ENCODE data around the gene NOS1AP. TPM values are rescaled to one million over a fixed set of nuclear protein-coding genes. Genes with fewer than 3 reads are reported as not detected.

NOS1AP gene
- total RNA-seq, 1 donor: 0.18 TPM

DNA sequence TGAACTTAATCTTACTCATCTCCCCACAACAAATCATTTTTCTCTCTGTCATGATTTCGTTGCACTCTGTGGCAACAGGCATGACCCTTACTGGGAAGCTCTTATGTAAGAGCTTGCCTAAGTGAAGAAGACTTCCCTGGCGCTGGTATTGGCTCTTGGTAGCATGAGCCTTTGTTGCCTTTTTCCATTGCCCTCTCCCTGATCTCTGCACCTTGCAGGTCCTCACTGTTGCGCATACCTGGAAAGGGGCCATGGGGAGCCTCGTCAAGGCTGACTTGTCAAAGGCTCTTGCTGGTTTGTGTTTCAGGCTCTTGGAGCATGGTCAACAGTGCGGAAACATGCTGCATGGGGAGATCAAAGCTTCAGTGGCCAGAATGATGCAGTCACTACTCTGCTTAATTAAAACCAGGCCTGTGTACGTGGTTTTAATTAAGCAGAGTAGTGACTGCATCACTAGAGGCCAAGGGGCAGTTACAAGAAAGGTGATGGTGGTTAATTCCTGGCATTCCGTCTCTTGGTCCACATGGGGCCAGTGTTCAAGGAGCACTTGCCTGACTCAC, 165.8 kb downstream of the NOS1AP start:
- DNase-seq (ENCODE audit: low read depth): no peak
- no peak overlapping the region for H3K4me3 ChIP-seq (ENCODE audit: low read depth, low read length)
- TF ChIP-seq, protein P1, sequence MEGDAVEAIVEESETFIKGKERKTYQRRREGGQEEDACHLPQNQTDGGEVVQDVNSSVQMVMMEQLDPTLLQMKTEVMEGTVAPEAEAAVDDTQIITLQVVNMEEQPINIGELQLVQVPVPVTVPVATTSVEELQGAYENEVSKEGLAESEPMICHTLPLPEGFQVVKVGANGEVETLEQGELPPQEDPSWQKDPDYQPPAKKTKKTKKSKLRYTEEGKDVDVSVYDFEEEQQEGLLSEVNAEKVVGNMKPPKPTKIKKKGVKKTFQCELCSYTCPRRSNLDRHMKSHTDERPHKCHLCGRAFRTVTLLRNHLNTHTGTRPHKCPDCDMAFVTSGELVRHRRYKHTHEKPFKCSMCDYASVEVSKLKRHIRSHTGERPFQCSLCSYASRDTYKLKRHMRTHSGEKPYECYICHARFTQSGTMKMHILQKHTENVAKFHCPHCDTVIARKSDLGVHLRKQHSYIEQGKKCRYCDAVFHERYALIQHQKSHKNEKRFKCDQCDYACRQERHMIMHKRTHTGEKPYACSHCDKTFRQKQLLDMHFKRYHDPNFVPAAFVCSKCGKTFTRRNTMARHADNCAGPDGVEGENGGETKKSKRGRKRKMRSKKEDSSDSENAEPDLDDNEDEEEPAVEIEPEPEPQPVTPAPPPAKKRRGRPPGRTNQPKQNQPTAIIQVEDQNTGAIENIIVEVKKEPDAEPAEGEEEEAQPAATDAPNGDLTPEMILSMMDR (IDR thresholded peaks at IDR 0.05; ENCODE audit: insufficient read depth, low read length): no peak

DNA sequence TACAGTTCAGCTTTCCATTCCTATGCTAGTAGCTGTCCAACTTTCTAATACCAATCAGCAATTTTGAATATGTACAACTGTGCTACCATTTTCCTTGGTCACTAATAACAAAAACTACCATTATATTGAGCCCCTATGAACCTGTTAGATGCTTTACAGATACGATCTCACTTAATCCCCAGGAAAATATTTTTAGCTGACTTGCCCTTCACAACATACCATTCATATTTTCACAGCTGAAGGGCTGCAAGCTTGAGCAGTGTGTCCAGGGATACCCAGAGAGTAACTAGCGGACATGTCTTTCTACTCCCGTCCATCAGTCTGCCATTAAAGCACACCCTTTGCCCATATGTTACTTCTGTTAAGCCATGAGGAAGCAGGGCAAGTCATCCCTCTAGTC, 166.7 kb downstream of the NOS1AP start:
- TF ChIP-seq, protein P1 (IDR thresholded peaks at IDR 0.05; ENCODE audit: insufficient read depth, low read length): no peak
- no peak for DNase-seq (ENCODE audit: low read depth)
- H3K4me3 ChIP-seq (ENCODE audit: low read depth, low read length): no peak overlapping the region

DNA sequence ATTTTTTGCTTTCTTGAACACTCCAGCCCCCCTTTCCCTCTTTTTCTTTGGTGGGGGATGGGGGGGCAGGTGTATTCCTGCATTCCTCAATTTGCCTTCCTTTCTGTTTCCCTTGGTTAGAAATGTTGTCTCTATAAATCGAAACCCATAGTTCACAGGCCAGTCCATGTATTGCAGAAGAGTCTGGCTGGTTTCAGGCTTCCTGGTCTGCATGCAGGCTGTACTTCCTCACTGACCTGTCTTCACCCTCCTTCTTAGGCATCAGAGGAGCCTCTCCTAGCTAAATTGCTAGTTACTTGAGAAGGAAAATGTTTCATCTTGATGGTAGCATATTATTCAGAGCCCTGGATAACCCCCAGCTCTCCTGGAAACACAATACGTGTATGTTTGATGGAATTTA, 167.1 kb downstream of the NOS1AP start:
- TF ChIP-seq, protein P1 (IDR thresholded peaks at IDR 0.05; ENCODE audit: insufficient read depth, low read length): no peak
- DNase-seq (ENCODE audit: low read depth): no peak
- no peak overlapping the region for H3K4me3 ChIP-seq (ENCODE audit: low read depth, low read length)

DNA sequence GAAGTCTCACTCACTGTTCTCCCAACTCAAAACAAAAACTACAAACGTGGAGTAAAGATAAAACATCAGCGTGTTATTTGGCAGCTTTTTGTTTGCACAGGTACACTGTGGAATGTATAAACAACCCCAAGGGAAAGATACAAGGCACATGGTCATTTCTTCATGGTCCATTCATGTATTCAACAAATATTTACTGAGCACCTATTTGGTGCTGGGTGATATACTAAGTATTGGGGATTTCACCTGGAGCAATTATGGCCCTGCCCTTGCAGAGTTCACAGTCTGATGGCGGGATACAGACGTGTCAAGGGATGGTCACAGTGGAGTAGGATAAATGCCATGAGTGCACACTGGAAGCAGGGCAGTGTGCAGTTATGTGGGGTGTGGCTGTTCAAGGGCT, 171.1 kb downstream of the NOS1AP start:
- no peak overlapping the region for H3K4me3 ChIP-seq (ENCODE audit: low read depth, low read length)
- TF ChIP-seq, protein P1 (IDR thresholded peaks at IDR 0.05; ENCODE audit: insufficient read depth, low read length): no peak
- no peak for DNase-seq (ENCODE audit: low read depth)

DNA sequence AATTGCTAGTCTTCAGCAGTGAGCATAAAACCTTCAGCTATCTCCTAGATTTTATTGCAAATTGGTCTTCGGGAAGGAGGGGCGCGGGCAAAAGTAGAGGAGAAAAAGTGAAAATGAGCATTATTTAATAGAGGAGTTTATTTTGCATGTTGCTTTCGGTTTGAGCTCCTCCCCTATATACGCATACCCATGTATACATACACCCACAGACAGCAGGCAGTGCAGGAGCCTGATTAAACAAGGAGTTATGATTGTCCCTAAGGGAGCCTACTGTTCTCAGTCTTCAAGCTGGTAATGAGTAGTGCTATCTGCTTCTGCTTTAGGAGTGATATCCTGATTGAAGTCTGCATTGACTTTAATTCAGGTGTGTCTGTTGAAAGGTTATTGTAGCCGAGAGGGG, 173.3 kb downstream of the NOS1AP start:
- H3K4me3 ChIP-seq (ENCODE audit: low read depth, low read length): no peak overlapping the region
- TF ChIP-seq, protein P1 (IDR thresholded peaks at IDR 0.05; ENCODE audit: insufficient read depth, low read length): no peak
- DNase-seq (ENCODE audit: low read depth): no peak

DNA sequence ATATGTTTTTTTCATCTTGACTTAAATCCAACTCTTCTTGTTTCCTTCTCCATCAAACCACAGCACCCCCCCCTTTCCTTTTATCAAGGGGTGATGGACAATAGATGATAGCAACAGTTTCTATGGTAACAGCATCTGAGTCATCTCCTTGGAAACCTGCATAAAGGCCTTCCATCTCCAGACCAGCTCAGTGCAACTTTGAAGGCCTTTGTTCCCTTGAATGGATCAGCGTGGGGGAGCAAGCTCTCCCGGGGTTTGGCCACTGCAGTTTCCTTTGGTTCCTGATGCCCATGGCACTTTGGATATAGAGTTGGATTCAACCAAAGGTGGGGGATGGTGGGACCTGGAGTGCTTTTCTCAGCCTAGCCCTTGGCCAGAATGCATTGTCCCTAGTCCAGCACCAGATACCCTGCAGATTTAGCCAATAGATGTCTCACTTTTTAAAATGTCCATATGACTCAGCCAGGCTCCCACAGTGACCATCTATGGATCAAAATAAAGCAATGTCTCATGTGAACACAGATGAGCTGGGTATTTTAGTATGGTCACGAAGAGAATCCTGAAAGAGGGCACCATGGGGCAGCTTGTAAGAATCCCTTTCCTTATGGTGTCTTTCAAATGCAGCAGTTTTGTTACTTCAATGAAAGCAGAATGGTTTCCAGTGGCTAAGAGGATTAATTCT, 179.5 kb downstream of the NOS1AP start:
- DNase-seq (ENCODE audit: low read depth): no peak
- no peak overlapping the region for H3K4me3 ChIP-seq (ENCODE audit: low read depth, low read length)
- TF ChIP-seq, protein P1 (IDR thresholded peaks at IDR 0.05; ENCODE audit: insufficient read depth, low read length): no peak

All from fibroblast of the aortic adventitia (primary cell).